ENCODE measurements around the gene PECR. TPM values are rescaled to one million over a fixed set of nuclear protein-coding genes. Genes with fewer than 3 reads are reported as not detected.

The PECR gene
- 10 to 100 TPM in 1 of 4 donors, 1 to 10 TPM in 3; 4.9 to 15.3 (median 7.7) TPM for total RNA-seq

- WGBS, 2 donors (ENCODE audit: low coverage in 1 of 2), result 0% methylated on average over 5 of the region's 44 CpGs; no CpG with 5 or more reads in 1 of the 2 donors
Observed at GRCh38 chr2:216081487-216082116, at the start of gene PECR, which contains the start of gene TMEM169. Gene PECR (minus strand): TSS chr2:216081809. CDS start chr2:216081741, 68 bp downstream. Gene TMEM169 (plus strand): TSS chr2:216081919. CDS start chr2:216095964, 14,045 bp downstream.

GRCh38 chr2:216130346-216130971 lies 48.9 kb upstream of the PECR start:
- peaks cover 18 to 96% of the 10 kb centered on the region in 2 donors for H3K36me3 ChIP-seq
- WGBS, 2 donors (ENCODE audit: low coverage in 1 of 2), result 68 to 71% methylated on average over 5 to 6 of the region's 6 CpGs

More at GRCh38 chr2:216081487-216082116, at the start of gene PECR, which contains the start of gene TMEM169:
- ATAC-seq, result peak; percentile 97
- peak within 1 kb of the TSS in 3 of 4 donors; percentile 41 to 67 (median 64) for H3K27ac ChIP-seq
- H3K4me1 ChIP-seq, result peaks cover 0 to 26% (median 0%) of the 10 kb centered on the region in 3 donors
- no peaks in the 10 kb centered on the region for H3K27me3 ChIP-seq
- TF ChIP-seq CTCF (IDR thresholded peaks at IDR 0.05) (no peak), POLR2A (IDR thresholded peaks at IDR 0.05) (peak in 1 of 2 donors; percentile 19)
- no peaks in the 10 kb centered on the region for H3K36me3 ChIP-seq
- H3K4me3 ChIP-seq, result peak within 1 kb of the TSS; percentile 60 to 73
- H3K9me3 ChIP-seq, result no peaks in the 10 kb centered on the region

GRCh38 chr2:216126943-216127342 lies 45.3 kb upstream of the PECR start:
- H3K27me3 ChIP-seq, result no peaks in the 10 kb centered on the region
- 90% methylated on average over 5 of the region's 5 CpGs; no CpG with 5 or more reads in 1 of the 2 donors for WGBS, 2 donors (ENCODE audit: low coverage in 1 of 2)
- peaks cover 0 to 21% (median 0%) of the 10 kb centered on the region in 3 donors for H3K4me1 ChIP-seq
- H3K36me3 ChIP-seq, result peaks cover 11 to 96% of the 10 kb centered on the region in 2 donors
- no peak overlapping the region for H3K4me3 ChIP-seq
- TF ChIP-seq POLR2A (IDR thresholded peaks at IDR 0.05) (no peak), CTCF (IDR thresholded peaks at IDR 0.05) (no peak), EP300 (IDR thresholded peaks at IDR 0.05) (no peak), POLR2AphosphoS5 (IDR thresholded peaks at IDR 0.05) (no peak)
- H3K9me3 ChIP-seq, result no peaks in the 10 kb centered on the region
- ATAC-seq, result no peak
- H3K27ac ChIP-seq, result no peak overlapping the region

More at GRCh38 chr2:216130346-216130971, 48.9 kb upstream of the PECR start:
- no peak for TF ChIP-seq POLR2A (IDR thresholded peaks at IDR 0.05)
- peak; percentile 64 for TF ChIP-seq POLR2AphosphoS5 (IDR thresholded peaks at IDR 0.05)
- no peak for TF ChIP-seq CTCF (IDR thresholded peaks at IDR 0.05)
- TF ChIP-seq EP300 (IDR thresholded peaks at IDR 0.05), result no peak
- no peaks in the 10 kb centered on the region for H3K9me3 ChIP-seq
- no peak overlapping the region for H3K4me3 ChIP-seq
- peaks cover 0 to 21% (median 0%) of the 10 kb centered on the region in 3 donors for H3K4me1 ChIP-seq
- H3K27ac ChIP-seq, result peak overlapping the region in 1 of 4 donors; percentile 32
- ATAC-seq, result no peak
- no peaks in the 10 kb centered on the region for H3K27me3 ChIP-seq

- Histone ChIP-seq H3K4me1 (peaks cover 0 to 31% (median 0%) of the 10 kb centered on the region in 3 donors), H3K27ac (no peak overlapping the region), H3K27me3 (no peaks in the 10 kb centered on the region), H3K4me3 (no peak overlapping the region), H3K9me3 (no peaks in the 10 kb centered on the region), H3K36me3 (peaks cover 16 to 100% of the 10 kb centered on the region in 2 donors)
- ATAC-seq, result no peak
- WGBS, 2 donors (ENCODE audit: low coverage in 1 of 2), result 73 to 87% methylated on average over 3 of the region's 3 CpGs
- no peak for TF ChIP-seq POLR2A (IDR thresholded peaks at IDR 0.05)
- TF ChIP-seq POLR2AphosphoS5 (IDR thresholded peaks at IDR 0.05), result no peak
- no peak for TF ChIP-seq CTCF (IDR thresholded peaks at IDR 0.05)
- no peak for TF ChIP-seq EP300 (IDR thresholded peaks at IDR 0.05)
Observed at GRCh38 chr2:216121255-216121654, 39.6 kb upstream of the PECR start.
